ENCODE data around the gene ARHGAP18.
A peak's percentile ranks its signal among the peaks of the same experiment; 100 is the strongest.

Gene ARHGAP18

DNA sequence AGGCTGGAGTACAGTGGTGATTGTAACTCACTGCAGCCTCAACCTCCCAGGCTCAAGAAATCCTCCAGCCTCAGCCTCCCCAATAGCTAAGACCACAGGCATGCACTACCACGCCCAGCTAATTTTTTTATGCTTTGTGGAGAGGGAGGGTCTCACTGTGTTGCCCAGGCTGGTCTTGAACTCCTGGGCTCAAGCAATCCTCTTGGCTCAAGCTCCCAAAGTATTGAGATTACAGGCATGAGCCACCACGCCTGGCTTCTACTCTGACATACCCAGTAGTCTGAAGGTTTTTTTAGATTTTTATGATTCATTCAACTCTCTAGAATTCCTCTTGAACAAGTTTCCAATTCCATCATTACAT is 1.3 kb upstream of the ARHGAP18 start:
- Histone ChIP-seq H3F3A (ENCODE audit: low read depth) (no peaks in the 10 kb centered on the region; the same call in none of the 2 replicates), H3K79me2 (ENCODE audit: insufficient read depth, low read length) (peaks cover 33% of the 10 kb centered on the region), H3K9me2 (replicated peaks; ENCODE audit: low read depth, low read length) (no peaks in the 10 kb centered on the region), H4K20me1 (ENCODE audit: insufficient read depth, low read length, poor library complexity, severe bottlenecking) (no peaks in the 10 kb centered on the region), H2AFZ (ENCODE audit: low read length) (no peak overlapping the region), H3K27me3 (ENCODE audit: insufficient read depth, low read length, poor library complexity, severe bottlenecking) (no peaks in the 10 kb centered on the region), H3K36me3 (ENCODE audit: insufficient read depth, low read length) (no peaks in the 10 kb centered on the region), H3K9me3 (ENCODE audit: insufficient read depth, low read depth, low read length) (no peaks in the 10 kb centered on the region), H3K4me1 (ENCODE audit: insufficient read depth, low read length, poor library complexity, severe bottlenecking) (peaks cover 27% of the 10 kb centered on the region), H3K4me2 (ENCODE audit: low read depth, low read length, poor library complexity, severe bottlenecking) (no peak overlapping the region), H3K9ac (ENCODE audit: low read depth, low read length, poor library complexity, severe bottlenecking) (no peak overlapping the region), H3K4me3 (ENCODE audit: low read length, poor library complexity, severe bottlenecking) (no peak overlapping the region)
- TF ChIP-seq EZH2phosphoT487 (IDR thresholded peaks at IDR 0.05; ENCODE audit: borderline replicate concordance): no peak
- TF ChIP-seq, protein P1, sequence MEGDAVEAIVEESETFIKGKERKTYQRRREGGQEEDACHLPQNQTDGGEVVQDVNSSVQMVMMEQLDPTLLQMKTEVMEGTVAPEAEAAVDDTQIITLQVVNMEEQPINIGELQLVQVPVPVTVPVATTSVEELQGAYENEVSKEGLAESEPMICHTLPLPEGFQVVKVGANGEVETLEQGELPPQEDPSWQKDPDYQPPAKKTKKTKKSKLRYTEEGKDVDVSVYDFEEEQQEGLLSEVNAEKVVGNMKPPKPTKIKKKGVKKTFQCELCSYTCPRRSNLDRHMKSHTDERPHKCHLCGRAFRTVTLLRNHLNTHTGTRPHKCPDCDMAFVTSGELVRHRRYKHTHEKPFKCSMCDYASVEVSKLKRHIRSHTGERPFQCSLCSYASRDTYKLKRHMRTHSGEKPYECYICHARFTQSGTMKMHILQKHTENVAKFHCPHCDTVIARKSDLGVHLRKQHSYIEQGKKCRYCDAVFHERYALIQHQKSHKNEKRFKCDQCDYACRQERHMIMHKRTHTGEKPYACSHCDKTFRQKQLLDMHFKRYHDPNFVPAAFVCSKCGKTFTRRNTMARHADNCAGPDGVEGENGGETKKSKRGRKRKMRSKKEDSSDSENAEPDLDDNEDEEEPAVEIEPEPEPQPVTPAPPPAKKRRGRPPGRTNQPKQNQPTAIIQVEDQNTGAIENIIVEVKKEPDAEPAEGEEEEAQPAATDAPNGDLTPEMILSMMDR (conservative IDR thresholded peaks at IDR 0.05; ENCODE audit: low read length): no peak

GRCh38 chr6:129710450-129711270 is 683 bp upstream of the ARHGAP18 start:
- Histone ChIP-seq H3K9ac (ENCODE audit: low read depth, low read length, poor library complexity, severe bottlenecking) (peak overlapping the region; percentile 73), H4K20me1 (ENCODE audit: insufficient read depth, low read length, poor library complexity, severe bottlenecking) (no peaks in the 10 kb centered on the region), H3K4me1 (ENCODE audit: insufficient read depth, low read length, poor library complexity, severe bottlenecking) (peaks cover 32% of the 10 kb centered on the region), H3F3A (ENCODE audit: low read depth) (no peaks in the 10 kb centered on the region; the same call in none of the 2 replicates), H3K9me3 (ENCODE audit: insufficient read depth, low read depth, low read length) (no peaks in the 10 kb centered on the region), H3K79me2 (ENCODE audit: insufficient read depth, low read length) (peaks cover 35% of the 10 kb centered on the region), H3K4me3 (ENCODE audit: low read length, poor library complexity, severe bottlenecking) (peak overlapping the region; percentile 91), H3K27me3 (ENCODE audit: insufficient read depth, low read length, poor library complexity, severe bottlenecking) (no peaks in the 10 kb centered on the region), H3K36me3 (ENCODE audit: insufficient read depth, low read length) (no peaks in the 10 kb centered on the region), H2AFZ (ENCODE audit: low read length) (peak overlapping the region; percentile 73), H3K9me2 (replicated peaks; ENCODE audit: low read depth, low read length) (no peaks in the 10 kb centered on the region), H3K4me2 (ENCODE audit: low read depth, low read length, poor library complexity, severe bottlenecking) (peak overlapping the region; percentile 85)
- TF ChIP-seq EZH2phosphoT487 (IDR thresholded peaks at IDR 0.05; ENCODE audit: borderline replicate concordance): no peak
- TF ChIP-seq, protein P1 (conservative IDR thresholded peaks at IDR 0.05; ENCODE audit: low read length): no peak

GRCh38 chr6:129709196-129709768 is 695 bp downstream of the ARHGAP18 start:
- H3K79me2 ChIP-seq (ENCODE audit: insufficient read depth, low read length): peaks cover 48% of the 10 kb centered on the region
- H3K36me3 ChIP-seq (ENCODE audit: insufficient read depth, low read length): no peaks in the 10 kb centered on the region

More at GRCh38 chr6:129709196-129709768, 695 bp downstream of the ARHGAP18 start:
- no peaks in the 10 kb centered on the region for H3K9me3 ChIP-seq (ENCODE audit: insufficient read depth, low read depth, low read length)
- peak overlapping the region; percentile 85 for H3K4me2 ChIP-seq (ENCODE audit: low read depth, low read length, poor library complexity, severe bottlenecking)
- peak overlapping the region; percentile 91 for H3K4me3 ChIP-seq (ENCODE audit: low read length, poor library complexity, severe bottlenecking)
- peak overlapping the region; percentile 73; the same call in 1 of the 2 replicates for H2AFZ ChIP-seq (ENCODE audit: low read length)
- no peaks in the 10 kb centered on the region for H4K20me1 ChIP-seq (ENCODE audit: insufficient read depth, low read length, poor library complexity, severe bottlenecking)
- no peaks in the 10 kb centered on the region for H3K9me2 ChIP-seq (replicated peaks; ENCODE audit: low read depth, low read length)
- no peaks in the 10 kb centered on the region; the same call in 1 of the 2 replicates for H3F3A ChIP-seq (ENCODE audit: low read depth)
- peaks cover 46% of the 10 kb centered on the region for H3K4me1 ChIP-seq (ENCODE audit: insufficient read depth, low read length, poor library complexity, severe bottlenecking)
- no peaks in the 10 kb centered on the region for H3K27me3 ChIP-seq (ENCODE audit: insufficient read depth, low read length, poor library complexity, severe bottlenecking)
- TF ChIP-seq EZH2phosphoT487 (IDR thresholded peaks at IDR 0.05; ENCODE audit: borderline replicate concordance): no peak
- TF ChIP-seq, protein P1 (conservative IDR thresholded peaks at IDR 0.05; ENCODE audit: low read length): no peak
- peak overlapping the region; percentile 73 for H3K9ac ChIP-seq (ENCODE audit: low read depth, low read length, poor library complexity, severe bottlenecking)
